Gastroesophageal sphincter (tissue), 3 donors: ENCODE results near the gene GAS5.

ENCODE experiments used
- POLR2A ChIP-seq, 2 donors: fragments of 450-650 bp; IDR thresholded peaks; one replicate each; pipeline ENCODE4 v1.6.1; 2017; ENCODE audit warnings: antibody characterized with exemption in 2 of 2, mild to moderate bottlenecking in 2 of 2, moderate library complexity in 1 of 2
- POLR2AphosphoS5 ChIP-seq: sonication (generic); formaldehyde crosslinking; IDR thresholded peaks from one replicate; pipeline ENCODE4 v1.6.1; 2017; ENCODE audit warnings: antibody characterized with exemption
- TF ChIP-seq, protein P1 (sequence below), 4 experiments: fragments of 200-600 bp in 2 of 4; fragments of 450-650 bp in 2 of 4; sonication (generic) in 1 of 4; IDR thresholded peaks; one replicate each; pipeline ENCODE4 v1.5.1; 2017 to 2019; ENCODE audit warnings: antibody characterized with exemption in 4 of 4, mild to moderate bottlenecking in 2 of 4, moderate library complexity in 2 of 4

DNA sequence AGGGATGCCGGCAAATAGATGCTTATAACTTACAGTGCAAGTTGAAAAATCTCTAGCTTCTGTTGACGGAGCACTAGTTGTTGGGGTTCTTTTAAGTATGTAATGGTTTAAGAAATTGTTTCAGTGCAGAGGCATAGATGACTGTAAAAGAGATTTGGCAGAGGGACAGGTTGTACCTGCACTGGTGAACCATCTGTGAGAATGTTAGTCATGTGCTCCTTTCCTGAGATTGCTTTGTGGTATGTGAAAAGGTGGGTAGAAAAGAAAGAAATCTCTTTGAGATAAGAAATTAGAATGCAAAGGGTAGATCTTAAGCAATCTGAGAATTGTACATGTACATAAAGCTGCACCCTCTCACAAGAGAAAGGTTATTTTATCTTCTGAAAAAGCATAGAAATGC lies 19.8 kb upstream of the GAS5 start:
- TF ChIP-seq, protein P1, sequence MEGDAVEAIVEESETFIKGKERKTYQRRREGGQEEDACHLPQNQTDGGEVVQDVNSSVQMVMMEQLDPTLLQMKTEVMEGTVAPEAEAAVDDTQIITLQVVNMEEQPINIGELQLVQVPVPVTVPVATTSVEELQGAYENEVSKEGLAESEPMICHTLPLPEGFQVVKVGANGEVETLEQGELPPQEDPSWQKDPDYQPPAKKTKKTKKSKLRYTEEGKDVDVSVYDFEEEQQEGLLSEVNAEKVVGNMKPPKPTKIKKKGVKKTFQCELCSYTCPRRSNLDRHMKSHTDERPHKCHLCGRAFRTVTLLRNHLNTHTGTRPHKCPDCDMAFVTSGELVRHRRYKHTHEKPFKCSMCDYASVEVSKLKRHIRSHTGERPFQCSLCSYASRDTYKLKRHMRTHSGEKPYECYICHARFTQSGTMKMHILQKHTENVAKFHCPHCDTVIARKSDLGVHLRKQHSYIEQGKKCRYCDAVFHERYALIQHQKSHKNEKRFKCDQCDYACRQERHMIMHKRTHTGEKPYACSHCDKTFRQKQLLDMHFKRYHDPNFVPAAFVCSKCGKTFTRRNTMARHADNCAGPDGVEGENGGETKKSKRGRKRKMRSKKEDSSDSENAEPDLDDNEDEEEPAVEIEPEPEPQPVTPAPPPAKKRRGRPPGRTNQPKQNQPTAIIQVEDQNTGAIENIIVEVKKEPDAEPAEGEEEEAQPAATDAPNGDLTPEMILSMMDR (IDR thresholded peaks at IDR 0.05) = no peak
- TF ChIP-seq POLR2A (IDR thresholded peaks at IDR 0.05) (no peak), POLR2AphosphoS5 (no peak)
